DND-41 (cell line): ENCODE data around the gene MS4A15.

ENCODE experiments used
- ATAC-seq: fragments of 200-7000 bp; cut with Tn5 transposase; 3 replicates; pipeline ENCODE4 v1.9.1; 2021; ENCODE audit warnings: low read depth; ENCODE audit not compliant: insufficient read depth
- DNase-seq: peaks from one replicate; pipeline ENCODE4 v3.0.0-alpha.2; 2020
- H2AFZ ChIP-seq: 2 replicates; pipeline ENCODE4 v1.6.0; 2012; ENCODE audit warnings: low read depth, low read length
- H3K27ac ChIP-seq: 2 replicates; pipeline ENCODE4 v1.5.1; 2012; ENCODE audit warnings: low read length, inconsistent platforms
- H3K27me3 ChIP-seq: fragments of 200-600 bp; sonication (generic); 2 replicates; pipeline ENCODE4 v1.6.0; 2012; ENCODE audit warnings: low read length, mild to moderate bottlenecking, inconsistent platforms; ENCODE audit not compliant: insufficient read depth, poor library complexity
- H3K36me3 ChIP-seq: 2 replicates; pipeline ENCODE4 v1.5.1; 2012; ENCODE audit warnings: low read length, inconsistent platforms; ENCODE audit not compliant: insufficient read depth
- H3K4me1 ChIP-seq: 2 replicates; pipeline ENCODE4 v1.5.1; 2012; ENCODE audit warnings: mild to moderate bottlenecking, low read length; ENCODE audit not compliant: insufficient read depth
- H3K4me2 ChIP-seq: 2 replicates; pipeline ENCODE4 v1.6.0; 2012; ENCODE audit warnings: mild to moderate bottlenecking, moderate library complexity, low read length, inconsistent platforms; ENCODE audit not compliant: insufficient read depth
- H3K4me3 ChIP-seq, 2 experiments: fragments of 200-600 bp in 1 of 2; shearing (Covaris generic) in 1 of 2; 2 replicates each; pipeline ENCODE4 v1.5.1; 2012 to 2016; ENCODE audit warnings: inconsistent platforms in 2 of 2, low read length in 2 of 2, mild to moderate bottlenecking in 2 of 2, low read depth in 1 of 2, moderate library complexity in 1 of 2
- H3K79me2 ChIP-seq: 2 replicates; pipeline ENCODE4 v1.6.0; 2012; ENCODE audit warnings: low read length, inconsistent platforms; ENCODE audit not compliant: insufficient read depth
- H3K9ac ChIP-seq: 2 replicates; pipeline ENCODE4 v1.6.0; 2012; ENCODE audit warnings: low read depth, mild to moderate bottlenecking, inconsistent platforms, low read length, moderate library complexity
- H3K9me3 ChIP-seq: 2 replicates; pipeline ENCODE4 v1.5.1; 2012; ENCODE audit warnings: low read length, moderate library complexity, mild to moderate bottlenecking, inconsistent platforms; ENCODE audit not compliant: insufficient read depth, severe bottlenecking
- H4K20me1 ChIP-seq: 2 replicates; pipeline ENCODE4 v1.6.0; 2012; ENCODE audit warnings: low read length; ENCODE audit not compliant: insufficient read depth
- EZH2 ChIP-seq: IDR thresholded peaks from 3 replicates; pipeline ENCODE4 v1.6.1; 2012; ENCODE audit warnings: borderline replicate concordance, low read depth, mild to moderate bottlenecking, moderate library complexity, low read length, inconsistent platforms; ENCODE audit not compliant: severe bottlenecking
- TF ChIP-seq, protein P1 (sequence below): IDR thresholded peaks from 2 replicates; pipeline ENCODE4 v1.5.1; 2012; ENCODE audit warnings: borderline replicate concordance, low read length, moderate library complexity, mild to moderate bottlenecking; ENCODE audit not compliant: poor library complexity, severe bottlenecking; ENCODE audit errors: extremely low read depth

Gene MS4A15

DNA sequence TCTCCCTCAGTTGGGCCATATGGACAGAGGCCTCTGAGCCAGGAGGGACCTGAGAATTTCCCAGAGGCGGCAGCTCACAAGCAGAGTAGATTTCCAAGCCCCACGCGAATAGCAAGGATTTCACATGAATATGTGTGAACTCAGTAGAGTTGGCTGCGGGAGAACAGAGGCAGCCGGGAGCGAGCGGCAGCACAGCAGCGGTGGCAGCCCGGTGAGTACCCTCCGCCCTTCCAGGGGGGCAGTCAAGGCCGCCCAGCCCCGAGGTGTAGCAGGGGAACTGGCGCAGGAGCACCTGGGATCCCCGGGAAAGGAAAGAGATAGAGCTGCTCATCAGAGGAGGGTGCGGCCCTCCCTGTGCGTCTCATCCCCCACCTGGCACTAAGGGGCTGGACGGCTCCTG, 8.4 kb upstream of the MS4A15 start:
- Histone ChIP-seq H3K27me3 (no peaks in the 10 kb centered on the region), H3K27ac (no peak overlapping the region), H3K79me2 (no peaks in the 10 kb centered on the region), H3K4me3 (no peak overlapping the region), H4K20me1 (no peaks in the 10 kb centered on the region), H3K9me3 (peaks cover 3% of the 10 kb centered on the region), H2AFZ (no peak overlapping the region), H3K9ac (no peak overlapping the region), H3K4me2 (no peak overlapping the region), H3K4me1 (no peaks in the 10 kb centered on the region), H3K36me3 (no peaks in the 10 kb centered on the region)
- no peak for ATAC-seq
- TF ChIP-seq, protein P1, sequence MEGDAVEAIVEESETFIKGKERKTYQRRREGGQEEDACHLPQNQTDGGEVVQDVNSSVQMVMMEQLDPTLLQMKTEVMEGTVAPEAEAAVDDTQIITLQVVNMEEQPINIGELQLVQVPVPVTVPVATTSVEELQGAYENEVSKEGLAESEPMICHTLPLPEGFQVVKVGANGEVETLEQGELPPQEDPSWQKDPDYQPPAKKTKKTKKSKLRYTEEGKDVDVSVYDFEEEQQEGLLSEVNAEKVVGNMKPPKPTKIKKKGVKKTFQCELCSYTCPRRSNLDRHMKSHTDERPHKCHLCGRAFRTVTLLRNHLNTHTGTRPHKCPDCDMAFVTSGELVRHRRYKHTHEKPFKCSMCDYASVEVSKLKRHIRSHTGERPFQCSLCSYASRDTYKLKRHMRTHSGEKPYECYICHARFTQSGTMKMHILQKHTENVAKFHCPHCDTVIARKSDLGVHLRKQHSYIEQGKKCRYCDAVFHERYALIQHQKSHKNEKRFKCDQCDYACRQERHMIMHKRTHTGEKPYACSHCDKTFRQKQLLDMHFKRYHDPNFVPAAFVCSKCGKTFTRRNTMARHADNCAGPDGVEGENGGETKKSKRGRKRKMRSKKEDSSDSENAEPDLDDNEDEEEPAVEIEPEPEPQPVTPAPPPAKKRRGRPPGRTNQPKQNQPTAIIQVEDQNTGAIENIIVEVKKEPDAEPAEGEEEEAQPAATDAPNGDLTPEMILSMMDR = no peak
- no peak for TF ChIP-seq EZH2
- DNase-seq = no peak

GRCh38 chr11:60748821-60749220, 7.8 kb upstream of the MS4A15 start:
- H3K4me3 ChIP-seq = no peak overlapping the region
- no peak overlapping the region for H3K27ac ChIP-seq
- no peak overlapping the region for H2AFZ ChIP-seq
- TF ChIP-seq EZH2 = no peak
- TF ChIP-seq, protein P1 = no peak
- H3K36me3 ChIP-seq = no peaks in the 10 kb centered on the region
- no peaks in the 10 kb centered on the region for H3K4me1 ChIP-seq
- peaks cover 3% of the 10 kb centered on the region for H3K9me3 ChIP-seq
- DNase-seq (no peak), ATAC-seq (no peak)
- H3K4me2 ChIP-seq = no peak overlapping the region
- no peak overlapping the region for H3K9ac ChIP-seq
- no peaks in the 10 kb centered on the region for H3K27me3 ChIP-seq
- H3K79me2 ChIP-seq = no peaks in the 10 kb centered on the region
- H4K20me1 ChIP-seq = no peaks in the 10 kb centered on the region

DNA sequence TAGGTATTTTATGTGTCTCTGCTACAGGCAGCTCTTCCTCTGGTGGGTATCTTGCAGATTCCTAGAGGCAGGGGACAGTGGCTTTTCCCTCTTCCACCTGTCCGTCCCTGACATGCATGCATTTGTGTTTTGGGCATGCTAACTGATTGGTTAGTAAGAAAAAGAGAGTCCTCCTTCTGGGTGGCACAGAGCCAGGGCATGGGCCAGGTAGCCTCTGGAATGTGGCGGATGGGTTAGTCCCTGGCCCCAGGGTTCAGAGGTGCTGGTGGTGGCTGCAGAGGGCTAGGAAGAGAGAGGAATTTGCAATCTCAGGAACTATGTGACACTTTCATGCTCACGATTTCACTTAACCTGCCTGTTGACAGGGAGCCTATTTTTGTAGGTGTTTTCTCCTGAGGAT, 5.8 kb upstream of the MS4A15 start:
- no peaks in the 10 kb centered on the region for H3K4me1 ChIP-seq
- H2AFZ ChIP-seq = no peak overlapping the region
- H3K4me3 ChIP-seq = no peak overlapping the region
- no peaks in the 10 kb centered on the region for H3K9me3 ChIP-seq
- no peaks in the 10 kb centered on the region for H3K36me3 ChIP-seq
- H3K27ac ChIP-seq = no peak overlapping the region
- no peak for DNase-seq
- no peaks in the 10 kb centered on the region for H4K20me1 ChIP-seq
- H3K4me2 ChIP-seq = no peak overlapping the region
- no peaks in the 10 kb centered on the region for H3K79me2 ChIP-seq
- TF ChIP-seq EZH2 = no peak
- TF ChIP-seq, protein P1 = no peak
- ATAC-seq = no peak
- no peaks in the 10 kb centered on the region for H3K27me3 ChIP-seq
- no peak overlapping the region for H3K9ac ChIP-seq

- H3K9ac ChIP-seq = no peak overlapping the region
- H3K4me2 ChIP-seq = no peak overlapping the region
- no peak overlapping the region for H2AFZ ChIP-seq
- H3K79me2 ChIP-seq = no peaks in the 10 kb centered on the region
- no peaks in the 10 kb centered on the region for H4K20me1 ChIP-seq
- H3K4me1 ChIP-seq = peaks cover 5% of the 10 kb centered on the region
- TF ChIP-seq, protein P1 = no peak
- TF ChIP-seq EZH2 = no peak
- H3K4me3 ChIP-seq = no peak overlapping the region
- DNase-seq (no peak), ATAC-seq (no peak)
- no peaks in the 10 kb centered on the region for H3K36me3 ChIP-seq
- no peaks in the 10 kb centered on the region for H3K9me3 ChIP-seq
- H3K27me3 ChIP-seq = no peaks in the 10 kb centered on the region
- no peak overlapping the region for H3K27ac ChIP-seq
Observed at GRCh38 chr11:60753309-60753708, 3.4 kb upstream of the MS4A15 start.
